HG02759 (cell line): ENCODE measurements around the gene TOP2A.
"Not testable (repeated sequence)": the region's sequence is repeated elsewhere in the genome, so short reads cannot be mapped to it uniquely, and the experiment has no call there.

Experiments
- ATAC-seq: cut with Tn5 transposase; IDR thresholded peaks from one replicate; pipeline ENCODE4 v1.9.1; 2021; ENCODE audit warnings: mild to moderate bottlenecking, moderate library complexity; ENCODE audit not compliant: unreplicated experiment

TOP2A gene

GRCh38 chr17:40430272-40431230 is 12.9 kb upstream of the TOP2A start:
- ATAC-seq, result no peak

- no peak for ATAC-seq
Observed at GRCh38 chr17:40427002-40427491, 9.4 kb upstream of the TOP2A start.

- no peak for ATAC-seq
Observed at GRCh38 chr17:40425741-40426140, 8.0 kb upstream of the TOP2A start.

- no peak for ATAC-seq
Observed at GRCh38 chr17:40422990-40423633, 5.4 kb upstream of the TOP2A start.

- no peak for ATAC-seq
Observed at GRCh38 chr17:40419559-40420331, 2.0 kb upstream of the TOP2A start.

- ATAC-seq, result no peak
Observed at GRCh38 chr17:40418428-40418706, 671 bp upstream of the TOP2A start.

- ATAC-seq, result no peak
Observed at GRCh38 chr17:40417258-40417608, 463 bp downstream of the TOP2A start.

GRCh38 chr17:40416671-40417070 is 1.0 kb downstream of the TOP2A start:
- no peak for ATAC-seq

GRCh38 chr17:40415390-40415789 is 2.3 kb downstream of the TOP2A start:
- no peak for ATAC-seq

- not testable (repeated sequence) for ATAC-seq
Observed at GRCh38 chr17:40414312-40414711, 3.4 kb downstream of the TOP2A start.

GRCh38 chr17:40412880-40413279 is 4.8 kb downstream of the TOP2A start:
- ATAC-seq, result no peak

- ATAC-seq, result no peak
Observed at GRCh38 chr17:40411821-40412220, 5.9 kb downstream of the TOP2A start.

- ATAC-seq, result no peak
Observed at GRCh38 chr17:40410082-40410481, 7.6 kb downstream of the TOP2A start.

GRCh38 chr17:40409540-40409939 is 8.2 kb downstream of the TOP2A start:
- ATAC-seq, result not testable (repeated sequence)

- no peak for ATAC-seq
Observed at GRCh38 chr17:40407460-40407859, 10.2 kb downstream of the TOP2A start.

GRCh38 chr17:40404003-40404402 is 13.7 kb downstream of the TOP2A start:
- no peak for ATAC-seq

- ATAC-seq, result no peak
Observed at GRCh38 chr17:40402668-40403067, 15.0 kb downstream of the TOP2A start.

- ATAC-seq, result no peak
Observed at GRCh38 chr17:40399185-40399584, 18.5 kb downstream of the TOP2A start.

GRCh38 chr17:40386555-40386954 is 31.1 kb downstream of the TOP2A start:
- not testable (repeated sequence) for ATAC-seq

GRCh38 chr17:40382251-40382650 is 35.4 kb downstream of the TOP2A start:
- ATAC-seq, result no peak

- ATAC-seq, result no peak
Observed at GRCh38 chr17:40378966-40379365, 38.7 kb downstream of the TOP2A start.

GRCh38 chr17:40377832-40378231 is 39.9 kb downstream of the TOP2A start:
- ATAC-seq, result no peak
